Duodenal mucosa (tissue), 2 donors: ENCODE data around the gene CRYBG1.

Experiments
- H3K27ac ChIP-seq: one replicate; pipeline ENCODE4 v1.7.0; 2013; ENCODE audit warnings: low read depth, low read length
- H3K27me3 ChIP-seq, 2 donors: one replicate each; pipeline ENCODE4 v1.7.0; 2013; ENCODE audit warnings: low read length in 2 of 2, control low read depth in 1 of 2; ENCODE audit not compliant: insufficient read depth in 2 of 2, control insufficient read depth in 1 of 2
- H3K36me3 ChIP-seq, 2 donors: one replicate each; pipeline ENCODE4 v1.7.0; 2013; ENCODE audit warnings: low read length in 2 of 2, control low read depth in 1 of 2; ENCODE audit not compliant: insufficient read depth in 2 of 2, control insufficient read depth in 1 of 2
- H3K4me1 ChIP-seq, 2 donors: one replicate each; pipeline ENCODE4 v1.7.0; 2013; ENCODE audit warnings: low read length in 2 of 2, control low read depth in 1 of 2; ENCODE audit not compliant: insufficient read depth in 2 of 2, control insufficient read depth in 1 of 2
- H3K4me3 ChIP-seq, 2 donors: one replicate each; pipeline ENCODE4 v1.7.0; 2013; ENCODE audit warnings: low read length in 2 of 2, low read depth in 1 of 2
- H3K9ac ChIP-seq, 2 donors: one replicate each; pipeline ENCODE4 v1.7.0; 2013; ENCODE audit warnings: low read length in 2 of 2, low read depth in 1 of 2
- H3K9me3 ChIP-seq, 2 donors: one replicate each; pipeline ENCODE4 v1.7.0; 2013; ENCODE audit warnings: low read length in 2 of 2, control low read depth in 1 of 2; ENCODE audit not compliant: control insufficient read depth in 1 of 2

The CRYBG1 gene

GRCh38 chr6:106419900-106420613, 59.5 kb downstream of the CRYBG1 start:
- Histone ChIP-seq H3K27ac (no peak overlapping the region), H3K9me3 (no peaks in the 10 kb centered on the region), H3K9ac (no peak overlapping the region), H3K27me3 (no peaks in the 10 kb centered on the region), H3K4me3 (no peak overlapping the region), H3K36me3 (no peaks in the 10 kb centered on the region), H3K4me1 (no peaks in the 10 kb centered on the region)

DNA sequence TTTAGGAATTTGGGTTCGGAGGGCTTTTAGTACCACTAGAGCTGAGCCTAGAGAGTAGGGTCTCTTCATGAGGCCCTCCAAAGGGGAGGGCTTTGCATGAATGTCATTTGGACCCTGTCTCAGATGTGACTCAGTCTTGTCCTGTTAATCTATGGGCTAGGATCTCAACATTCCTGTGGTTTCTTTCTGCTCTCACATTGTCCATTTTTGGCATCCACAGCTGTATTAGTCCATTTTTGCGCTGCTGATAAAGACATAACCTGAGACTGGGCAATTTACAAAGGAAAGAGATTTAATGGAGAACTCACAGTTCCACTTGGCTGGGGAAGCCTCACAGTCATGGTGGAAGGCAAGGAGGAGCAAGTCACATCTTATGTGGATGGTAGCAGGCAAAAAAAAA, 61.0 kb downstream of the CRYBG1 start:
- no peaks in the 10 kb centered on the region for H3K27me3 ChIP-seq
- no peaks in the 10 kb centered on the region for H3K4me1 ChIP-seq
- no peak overlapping the region for H3K4me3 ChIP-seq
- H3K27ac ChIP-seq, result no peak overlapping the region
- H3K36me3 ChIP-seq, result no peaks in the 10 kb centered on the region
- H3K9ac ChIP-seq, result no peak overlapping the region
- H3K9me3 ChIP-seq, result no peaks in the 10 kb centered on the region

DNA sequence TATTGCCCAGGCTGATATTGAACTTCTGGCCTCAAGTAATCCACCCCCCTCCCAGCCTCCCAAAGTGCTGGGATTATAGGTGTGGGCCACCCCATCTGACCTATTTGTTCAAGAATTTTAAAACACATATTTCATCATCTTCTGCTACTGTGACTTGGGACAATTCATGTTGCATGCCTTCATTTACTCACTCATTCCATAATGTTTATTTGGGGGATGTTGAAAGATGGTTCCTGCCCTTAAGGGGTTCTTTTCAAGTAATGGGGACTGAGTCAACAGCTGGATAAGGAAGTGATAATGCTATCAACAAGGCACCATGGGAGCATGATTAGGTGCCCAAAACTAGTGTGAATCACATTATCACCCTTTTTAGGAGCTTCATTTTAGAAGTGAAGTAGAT, 62.0 kb downstream of the CRYBG1 start:
- Histone ChIP-seq H3K9me3 (no peaks in the 10 kb centered on the region), H3K9ac (no peak overlapping the region), H3K27me3 (no peaks in the 10 kb centered on the region), H3K36me3 (no peaks in the 10 kb centered on the region), H3K4me3 (no peak overlapping the region), H3K27ac (no peak overlapping the region), H3K4me1 (no peaks in the 10 kb centered on the region)

DNA sequence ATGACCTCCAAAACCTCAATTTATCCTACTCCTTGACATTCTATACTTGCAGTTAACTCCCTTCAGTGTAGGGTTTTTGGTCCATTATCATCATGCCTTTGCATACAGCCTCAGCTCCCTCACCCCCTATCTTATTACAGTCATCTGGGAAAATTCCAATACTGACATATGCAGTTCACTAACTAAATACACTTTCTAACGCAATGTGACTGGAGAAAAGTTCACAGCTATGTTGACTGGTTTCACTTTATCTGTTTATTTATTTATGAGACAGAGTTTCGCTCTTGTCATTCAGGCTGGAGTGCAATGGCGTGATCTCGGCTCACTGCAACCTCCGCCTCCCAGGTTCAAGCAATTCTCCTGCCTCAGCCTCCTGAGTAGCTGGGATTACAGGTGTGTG, 64.9 kb downstream of the CRYBG1 start:
- no peak overlapping the region for H3K27ac ChIP-seq
- no peak overlapping the region for H3K4me3 ChIP-seq
- no peak overlapping the region for H3K9ac ChIP-seq
- H3K27me3 ChIP-seq, result no peaks in the 10 kb centered on the region
- no peaks in the 10 kb centered on the region for H3K36me3 ChIP-seq
- H3K9me3 ChIP-seq, result no peaks in the 10 kb centered on the region
- no peaks in the 10 kb centered on the region for H3K4me1 ChIP-seq

DNA sequence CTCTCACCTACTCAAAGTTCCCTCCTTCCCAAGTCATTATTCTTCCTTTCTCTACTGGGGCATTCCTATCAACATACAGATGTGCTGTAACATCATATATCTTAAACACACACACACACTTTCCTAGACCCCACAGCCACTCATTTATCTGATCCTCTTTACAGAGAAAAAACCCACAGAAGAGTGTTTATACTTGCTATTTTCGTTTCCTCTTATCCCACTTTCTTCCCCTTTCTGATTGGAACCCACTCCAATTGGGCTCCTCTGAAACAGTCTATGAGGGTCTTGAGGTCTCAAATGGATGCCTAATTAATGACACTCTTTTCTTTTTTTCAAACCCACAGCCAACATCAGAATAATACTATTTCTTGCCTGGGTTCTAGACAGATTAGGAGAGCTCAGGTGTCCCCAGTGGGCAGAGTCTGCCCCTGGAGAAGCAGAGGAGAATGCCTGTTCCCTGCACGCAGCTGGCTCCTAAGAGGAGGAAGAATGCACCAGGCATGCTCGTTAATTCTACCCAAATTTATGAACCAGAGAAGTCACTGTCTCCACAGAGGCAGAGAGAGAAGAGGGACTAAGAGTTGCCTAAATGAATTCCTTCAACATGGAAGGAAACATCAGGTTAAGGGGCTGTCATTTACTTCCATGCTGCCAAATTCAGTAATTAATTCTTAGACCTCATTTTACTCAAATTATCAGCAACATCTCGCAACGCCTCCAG, 65.9 kb downstream of the CRYBG1 start:
- H3K9me3 ChIP-seq, result no peaks in the 10 kb centered on the region
- no peaks in the 10 kb centered on the region for H3K36me3 ChIP-seq
- no peak overlapping the region for H3K27ac ChIP-seq
- H3K4me3 ChIP-seq, result no peak overlapping the region
- H3K27me3 ChIP-seq, result no peaks in the 10 kb centered on the region
- no peak overlapping the region for H3K9ac ChIP-seq
- H3K4me1 ChIP-seq, result no peaks in the 10 kb centered on the region

GRCh38 chr6:106430466-106430865, 69.9 kb downstream of the CRYBG1 start:
- H3K36me3 ChIP-seq, result no peaks in the 10 kb centered on the region
- no peaks in the 10 kb centered on the region for H3K4me1 ChIP-seq
- H3K4me3 ChIP-seq, result no peak overlapping the region
- no peaks in the 10 kb centered on the region for H3K27me3 ChIP-seq
- no peak overlapping the region for H3K27ac ChIP-seq
- no peak overlapping the region for H3K9ac ChIP-seq
- no peaks in the 10 kb centered on the region for H3K9me3 ChIP-seq

GRCh38 chr6:106431405-106431804, 70.9 kb downstream of the CRYBG1 start:
- no peak overlapping the region for H3K27ac ChIP-seq
- H3K4me1 ChIP-seq, result no peaks in the 10 kb centered on the region
- no peaks in the 10 kb centered on the region for H3K36me3 ChIP-seq

GRCh38 chr6:106431972-106432371, 71.5 kb downstream of the CRYBG1 start:
- Histone ChIP-seq H3K4me1 (no peaks in the 10 kb centered on the region), H3K27ac (no peak overlapping the region), H3K9ac (no peak overlapping the region), H3K27me3 (no peaks in the 10 kb centered on the region), H3K36me3 (no peaks in the 10 kb centered on the region), H3K4me3 (no peak overlapping the region), H3K9me3 (no peaks in the 10 kb centered on the region)

More at GRCh38 chr6:106431405-106431804, 70.9 kb downstream of the CRYBG1 start:
- Histone ChIP-seq H3K4me3 (no peak overlapping the region), H3K9ac (no peak overlapping the region), H3K9me3 (no peaks in the 10 kb centered on the region), H3K27me3 (no peaks in the 10 kb centered on the region)

DNA sequence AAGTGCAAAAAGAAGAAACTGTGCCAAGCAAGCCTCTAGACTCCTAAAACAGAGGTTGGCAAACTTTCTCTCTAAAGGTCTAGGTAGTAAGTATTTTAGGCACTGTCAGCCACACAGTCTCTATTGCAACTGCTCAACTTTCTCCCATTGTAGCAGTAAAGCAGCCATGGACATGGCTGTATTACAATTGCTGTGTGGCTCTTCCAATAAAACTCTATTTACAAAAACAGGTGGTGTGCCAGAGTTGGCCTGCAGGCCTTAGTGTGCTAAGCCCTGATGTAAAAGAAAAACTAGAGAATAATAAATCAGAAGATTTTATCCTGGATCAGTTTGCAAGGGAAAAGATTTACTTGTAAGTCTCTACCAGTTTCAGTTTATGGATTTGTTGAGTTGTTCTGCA, 74.0 kb downstream of the CRYBG1 start:
- Histone ChIP-seq H3K27me3 (peaks cover 0 to 5% of the 10 kb centered on the region in 2 donors), H3K36me3 (no peaks in the 10 kb centered on the region), H3K9me3 (no peaks in the 10 kb centered on the region), H3K27ac (no peak overlapping the region), H3K9ac (no peak overlapping the region), H3K4me3 (no peak overlapping the region), H3K4me1 (no peaks in the 10 kb centered on the region)

GRCh38 chr6:106439459-106439858, 78.9 kb downstream of the CRYBG1 start:
- Histone ChIP-seq H3K4me3 (no peak overlapping the region), H3K4me1 (no peaks in the 10 kb centered on the region), H3K9ac (no peak overlapping the region), H3K36me3 (no peaks in the 10 kb centered on the region), H3K27ac (no peak overlapping the region), H3K27me3 (peaks cover 0 to 5% of the 10 kb centered on the region in 2 donors), H3K9me3 (no peaks in the 10 kb centered on the region)
